GM12801 (cell line): Measurements from ENCODE around the gene WIPF3.

Source experiments
- CTCF ChIP-seq: IDR thresholded peaks from one replicate; pipeline ENCODE4 v1.5.1; 2011; ENCODE audit warnings: control low read depth; ENCODE audit not compliant: insufficient read length; ENCODE audit errors: extremely low read depth

WIPF3 gene

GRCh38 chr7:29860186-29860585 lies 53.9 kb downstream of the WIPF3 start:
- no peak for TF ChIP-seq CTCF

- TF ChIP-seq CTCF: no peak
Measured at GRCh38 chr7:29861884-29862283, 55.6 kb downstream of the WIPF3 start.

- no peak for TF ChIP-seq CTCF
Measured at GRCh38 chr7:29864656-29865055, 58.3 kb downstream of the WIPF3 start.

DNA sequence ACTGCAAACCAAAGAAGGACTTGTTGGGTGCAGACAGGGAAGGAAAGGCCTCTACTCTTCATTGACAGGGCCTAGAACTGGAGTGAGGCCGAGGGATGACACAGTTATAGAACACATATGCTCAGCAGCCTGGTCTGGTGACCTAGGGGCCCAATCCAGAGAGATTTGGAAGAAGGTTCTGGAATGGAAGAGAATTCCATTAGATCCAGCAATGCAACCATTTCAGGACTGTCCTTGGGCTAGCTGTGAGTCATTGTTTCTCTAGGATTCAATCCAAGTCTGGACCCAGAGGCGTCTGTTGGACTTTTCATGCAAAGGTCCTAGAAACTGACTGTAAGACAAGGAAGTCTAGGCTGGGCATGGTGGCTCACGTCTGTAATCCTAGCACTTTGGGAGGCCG lies 59.2 kb downstream of the WIPF3 start:
- no peak for TF ChIP-seq CTCF

- no peak for TF ChIP-seq CTCF
Measured at GRCh38 chr7:29866490-29866930, 60.2 kb downstream of the WIPF3 start.

DNA sequence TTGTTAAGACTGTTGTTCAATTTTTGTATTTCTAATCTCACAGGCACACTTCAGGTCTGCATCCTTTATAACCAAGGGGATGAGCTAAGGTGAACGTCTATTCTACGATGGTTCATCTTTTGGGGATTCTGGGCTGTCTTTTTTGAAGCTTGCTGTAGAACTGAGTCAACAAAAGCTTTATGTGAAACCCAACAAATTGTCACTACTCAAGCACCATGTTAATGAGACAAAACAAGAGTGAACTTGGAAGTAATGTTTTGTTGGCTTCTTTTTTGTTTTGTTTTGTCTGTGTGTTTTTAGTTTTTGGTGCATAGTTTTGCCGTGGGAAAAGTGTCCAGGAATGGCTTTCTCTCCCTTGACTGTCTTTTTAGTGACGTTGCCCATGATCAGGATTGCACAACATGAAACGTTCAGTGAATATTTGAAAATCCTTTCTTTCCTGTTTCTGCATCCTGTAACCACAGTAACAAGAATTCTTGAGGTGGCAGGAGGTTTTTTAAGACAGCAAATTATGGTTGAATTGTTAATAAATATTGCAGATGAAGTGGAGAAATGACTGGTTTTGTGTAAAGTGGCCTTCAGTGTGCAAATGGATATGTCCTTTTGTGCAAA lies 65.6 kb downstream of the WIPF3 start:
- no peak for TF ChIP-seq CTCF

DNA sequence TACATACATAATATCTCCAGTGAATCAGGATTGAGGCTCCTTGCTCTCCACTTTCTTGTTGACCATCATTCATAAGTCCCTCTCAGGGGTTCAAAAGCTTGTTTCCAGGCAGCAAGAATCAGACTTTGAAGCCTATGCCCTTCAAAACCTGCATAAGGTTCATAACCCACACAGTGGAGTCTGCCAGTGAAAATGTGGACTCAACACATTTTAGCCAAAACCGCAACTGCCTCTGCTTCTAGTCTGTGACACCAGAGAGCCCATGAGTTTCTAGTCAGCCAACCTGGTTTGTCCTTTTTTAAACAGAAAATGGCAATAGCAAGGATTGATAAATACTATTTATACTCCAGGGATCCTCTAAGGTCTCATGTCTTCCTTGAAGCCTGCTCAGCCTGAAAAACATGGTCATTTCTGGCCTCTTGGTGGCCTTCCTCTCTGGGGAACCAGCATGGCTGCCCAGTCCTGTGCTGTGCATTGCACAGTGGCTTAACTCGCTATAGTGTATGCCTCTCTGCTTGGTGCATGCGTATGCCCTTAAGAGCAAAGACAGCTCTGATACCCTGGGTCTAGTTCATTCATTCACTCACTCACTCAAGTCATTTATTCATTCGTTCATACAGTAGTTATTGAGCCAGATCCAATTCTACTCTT lies 67.5 kb downstream of the WIPF3 start:
- TF ChIP-seq CTCF: no peak

DNA sequence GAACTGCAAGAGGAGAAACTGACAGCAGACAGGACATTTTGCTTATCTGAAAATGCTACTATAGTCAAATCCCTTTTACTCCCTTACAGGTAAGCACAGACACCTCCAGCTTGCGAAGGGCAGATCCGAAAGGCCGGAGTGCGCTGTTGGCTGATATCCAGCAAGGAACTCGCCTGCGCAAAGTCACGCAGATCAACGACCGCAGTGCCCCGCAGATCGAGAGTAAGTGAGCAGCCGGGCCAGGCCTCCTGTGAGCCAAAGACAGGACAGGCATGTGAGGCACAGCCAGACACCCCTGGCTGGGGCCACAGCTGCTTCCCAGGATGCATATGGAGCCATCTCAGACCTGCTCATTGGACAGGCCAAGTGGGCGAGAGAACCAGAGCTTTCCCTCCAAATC lies 69.4 kb downstream of the WIPF3 start:
- TF ChIP-seq CTCF: no peak
